SK-N-SH (cell line): ENCODE results near the gene MAP6.

Experiments used
- ELF1 ChIP-seq: IDR thresholded peaks from 2 replicates; pipeline ENCODE4 v1.4.0; 2012
- GATA2 ChIP-seq: sonication (generic); formaldehyde crosslinking; IDR thresholded peaks from 2 replicates; pipeline ENCODE4 v1.5.0; 2020; ENCODE audit warnings: mild to moderate bottlenecking, missing genetic modification reagents
- JUND ChIP-seq: IDR thresholded peaks from 2 replicates; pipeline ENCODE4 v1.4.0; 2012
- POLR2AphosphoS5 ChIP-seq: IDR thresholded peaks from 2 replicates; pipeline ENCODE4 v1.6.1; 2012; ENCODE audit warnings: low read depth, low read length
- RCOR1 ChIP-seq: fragments of 150-350 bp; IDR thresholded peaks from 2 replicates; pipeline ENCODE4 v1.6.1; 2017; ENCODE audit warnings: antibody characterized with exemption, low read length
- RFX5 ChIP-seq: IDR thresholded peaks from 2 replicates; pipeline ENCODE4 v1.6.1; 2012; ENCODE audit warnings: mild to moderate bottlenecking, improper control_type of control experiment, low read length
- RXRA ChIP-seq: IDR thresholded peaks from 2 replicates; pipeline ENCODE4 v1.4.0; 2012; ENCODE audit warnings: low read depth, mild to moderate bottlenecking, borderline replicate concordance
- SMC3 ChIP-seq: IDR thresholded peaks from 2 replicates; pipeline ENCODE4 v1.6.1; 2012; ENCODE audit warnings: low read depth, low read length, improper control_type of control experiment
- TAF1 ChIP-seq: IDR thresholded peaks from 2 replicates; pipeline ENCODE4 v1.6.1; 2012; ENCODE audit warnings: low read depth, mild to moderate bottlenecking, low read length, moderate library complexity, borderline replicate concordance
- TF ChIP-seq, protein P1 (sequence below): fragments of 200-600 bp; sonication (generic); IDR thresholded peaks from 2 replicates; pipeline ENCODE4 v1.6.1; 2017; ENCODE audit warnings: antibody characterized with exemption, mild to moderate bottlenecking, moderate library complexity
- TF ChIP-seq, protein P2 (sequence below): IDR thresholded peaks from 2 replicates; pipeline ENCODE4; 2012

DNA sequence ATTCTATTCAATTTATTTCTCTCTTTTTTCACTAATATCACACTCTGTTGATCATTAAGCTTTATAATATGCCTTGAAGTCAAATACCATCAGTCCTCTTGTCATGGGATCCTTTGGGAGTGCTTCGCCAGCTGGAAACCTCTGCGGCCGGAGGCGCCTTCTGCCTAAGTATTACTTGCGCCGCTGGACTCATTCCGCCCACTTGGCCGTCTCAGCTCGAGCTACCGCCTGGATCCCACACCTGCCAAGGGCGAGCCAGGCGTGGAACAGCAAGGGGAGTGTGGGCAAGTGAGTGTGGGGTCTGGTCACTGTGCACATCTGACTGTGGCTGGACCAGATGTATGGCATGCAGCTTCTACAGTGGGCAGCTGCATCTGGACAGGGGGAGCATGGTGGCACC is 9.1 kb upstream of the MAP6 start:
- TF ChIP-seq, protein P1, sequence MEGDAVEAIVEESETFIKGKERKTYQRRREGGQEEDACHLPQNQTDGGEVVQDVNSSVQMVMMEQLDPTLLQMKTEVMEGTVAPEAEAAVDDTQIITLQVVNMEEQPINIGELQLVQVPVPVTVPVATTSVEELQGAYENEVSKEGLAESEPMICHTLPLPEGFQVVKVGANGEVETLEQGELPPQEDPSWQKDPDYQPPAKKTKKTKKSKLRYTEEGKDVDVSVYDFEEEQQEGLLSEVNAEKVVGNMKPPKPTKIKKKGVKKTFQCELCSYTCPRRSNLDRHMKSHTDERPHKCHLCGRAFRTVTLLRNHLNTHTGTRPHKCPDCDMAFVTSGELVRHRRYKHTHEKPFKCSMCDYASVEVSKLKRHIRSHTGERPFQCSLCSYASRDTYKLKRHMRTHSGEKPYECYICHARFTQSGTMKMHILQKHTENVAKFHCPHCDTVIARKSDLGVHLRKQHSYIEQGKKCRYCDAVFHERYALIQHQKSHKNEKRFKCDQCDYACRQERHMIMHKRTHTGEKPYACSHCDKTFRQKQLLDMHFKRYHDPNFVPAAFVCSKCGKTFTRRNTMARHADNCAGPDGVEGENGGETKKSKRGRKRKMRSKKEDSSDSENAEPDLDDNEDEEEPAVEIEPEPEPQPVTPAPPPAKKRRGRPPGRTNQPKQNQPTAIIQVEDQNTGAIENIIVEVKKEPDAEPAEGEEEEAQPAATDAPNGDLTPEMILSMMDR, result no peak
- TF ChIP-seq RCOR1, result no peak
- TF ChIP-seq ELF1, result no peak
- no peak for TF ChIP-seq RFX5
- TF ChIP-seq POLR2AphosphoS5, result no peak
- TF ChIP-seq SMC3, result no peak
- TF ChIP-seq RXRA, result no peak
- TF ChIP-seq GATA2 (CRISPR knock-in tag), result no peak
- no peak for TF ChIP-seq JUND
- no peak for TF ChIP-seq TAF1
- TF ChIP-seq, protein P2, sequence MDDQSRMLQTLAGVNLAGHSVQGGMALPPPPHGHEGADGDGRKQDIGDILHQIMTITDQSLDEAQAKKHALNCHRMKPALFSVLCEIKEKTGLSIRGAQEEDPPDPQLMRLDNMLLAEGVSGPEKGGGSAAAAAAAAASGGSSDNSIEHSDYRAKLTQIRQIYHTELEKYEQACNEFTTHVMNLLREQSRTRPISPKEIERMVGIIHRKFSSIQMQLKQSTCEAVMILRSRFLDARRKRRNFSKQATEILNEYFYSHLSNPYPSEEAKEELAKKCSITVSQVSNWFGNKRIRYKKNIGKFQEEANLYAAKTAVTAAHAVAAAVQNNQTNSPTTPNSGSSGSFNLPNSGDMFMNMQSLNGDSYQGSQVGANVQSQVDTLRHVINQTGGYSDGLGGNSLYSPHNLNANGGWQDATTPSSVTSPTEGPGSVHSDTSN, result no peak
